Right atrium auricular region (tissue), 2 donors: ENCODE measurements around the gene NLRC3. TPM values are rescaled to one million over a fixed set of nuclear protein-coding genes. Genes with fewer than 3 reads are reported as not detected.
A peak's percentile ranks its signal among the peaks of the same experiment; 100 is the strongest.

Source experiments
- DNase-seq: peaks from one replicate; pipeline ENCODE4 v3.0.0-alpha.2; 2019; ENCODE audit warnings: low spot score
- H3K27ac ChIP-seq, 2 donors: fragments of 200-600 bp; sonication (generic); 1 replicate in 1 of 2; 2 replicates in 1 of 2; pipeline ENCODE4 v1.5.1; 2016 to 2019
- H3K27me3 ChIP-seq, 2 donors: fragments of 200-600 bp; sonication (generic); one replicate each; pipeline versions ENCODE4 v1.5.1 to v1.6.0; 2017 to 2019
- H3K36me3 ChIP-seq: fragments of 200-600 bp; sonication (generic); one replicate; pipeline ENCODE4 v1.5.1; 2016
- H3K4me1 ChIP-seq, 2 donors: fragments of 200-600 bp; sonication (generic); one replicate each; pipeline versions ENCODE4 v1.5.1 to v1.6.0; 2017 to 2019
- H3K4me3 ChIP-seq, 2 donors: fragments of 200-600 bp; sonication (generic); 1 replicate in 1 of 2; 2 replicates in 1 of 2; pipeline ENCODE4 v1.5.1; 2017 to 2019; ENCODE audit warnings: mild to moderate bottlenecking in 1 of 2, moderate library complexity in 1 of 2
- H3K9me3 ChIP-seq, 2 donors: fragments of 200-600 bp; sonication (generic); one replicate each; pipeline ENCODE4 v1.5.1; 2019
- CTCF ChIP-seq, 2 donors: fragments of 200-600 bp; sonication (generic); IDR thresholded peaks; one replicate each; pipeline ENCODE4 v1.5.1; 2019; ENCODE audit warnings: antibody characterized with exemption in 2 of 2
- total RNA-seq, 2 donors: library from RNA; depleted of rRNA; stranded (reverse); fragments of >200 nt; gene quantifications; one replicate each; pipeline ENCODE4 v1.1.0, GENCODE V29; 2016

The NLRC3 gene, protein sequence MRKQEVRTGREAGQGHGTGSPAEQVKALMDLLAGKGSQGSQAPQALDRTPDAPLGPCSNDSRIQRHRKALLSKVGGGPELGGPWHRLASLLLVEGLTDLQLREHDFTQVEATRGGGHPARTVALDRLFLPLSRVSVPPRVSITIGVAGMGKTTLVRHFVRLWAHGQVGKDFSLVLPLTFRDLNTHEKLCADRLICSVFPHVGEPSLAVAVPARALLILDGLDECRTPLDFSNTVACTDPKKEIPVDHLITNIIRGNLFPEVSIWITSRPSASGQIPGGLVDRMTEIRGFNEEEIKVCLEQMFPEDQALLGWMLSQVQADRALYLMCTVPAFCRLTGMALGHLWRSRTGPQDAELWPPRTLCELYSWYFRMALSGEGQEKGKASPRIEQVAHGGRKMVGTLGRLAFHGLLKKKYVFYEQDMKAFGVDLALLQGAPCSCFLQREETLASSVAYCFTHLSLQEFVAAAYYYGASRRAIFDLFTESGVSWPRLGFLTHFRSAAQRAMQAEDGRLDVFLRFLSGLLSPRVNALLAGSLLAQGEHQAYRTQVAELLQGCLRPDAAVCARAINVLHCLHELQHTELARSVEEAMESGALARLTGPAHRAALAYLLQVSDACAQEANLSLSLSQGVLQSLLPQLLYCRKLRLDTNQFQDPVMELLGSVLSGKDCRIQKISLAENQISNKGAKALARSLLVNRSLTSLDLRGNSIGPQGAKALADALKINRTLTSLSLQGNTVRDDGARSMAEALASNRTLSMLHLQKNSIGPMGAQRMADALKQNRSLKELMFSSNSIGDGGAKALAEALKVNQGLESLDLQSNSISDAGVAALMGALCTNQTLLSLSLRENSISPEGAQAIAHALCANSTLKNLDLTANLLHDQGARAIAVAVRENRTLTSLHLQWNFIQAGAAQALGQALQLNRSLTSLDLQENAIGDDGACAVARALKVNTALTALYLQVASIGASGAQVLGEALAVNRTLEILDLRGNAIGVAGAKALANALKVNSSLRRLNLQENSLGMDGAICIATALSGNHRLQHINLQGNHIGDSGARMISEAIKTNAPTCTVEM
- total RNA-seq = 1 to 10 TPM in 1 of 2 donors, under 1 TPM in 1; 0.85 to 1.1 TPM

- H3K36me3 ChIP-seq = no peaks in the 10 kb centered on the region
- no peak within 1 kb of the TSS for H3K27ac ChIP-seq
- DNase-seq = no peak
- H3K9me3 ChIP-seq = no peaks in the 10 kb centered on the region
- H3K27me3 ChIP-seq = no peaks in the 10 kb centered on the region
- H3K4me1 ChIP-seq = peaks cover 0 to 9% of the 10 kb centered on the region in 2 donors
- H3K4me3 ChIP-seq = peak within 1 kb of the TSS in 1 of 2 donors; percentile 21
- TF ChIP-seq CTCF (IDR thresholded peaks at IDR 0.05) = no peak
Observed at GRCh38 chr16:3577302-3577752, at the start of gene NLRC3. Gene NLRC3, minus strand, starts transcription at chr16:3577403. Its CDS starts 12,367 bp downstream, at chr16:3565036.

DNA sequence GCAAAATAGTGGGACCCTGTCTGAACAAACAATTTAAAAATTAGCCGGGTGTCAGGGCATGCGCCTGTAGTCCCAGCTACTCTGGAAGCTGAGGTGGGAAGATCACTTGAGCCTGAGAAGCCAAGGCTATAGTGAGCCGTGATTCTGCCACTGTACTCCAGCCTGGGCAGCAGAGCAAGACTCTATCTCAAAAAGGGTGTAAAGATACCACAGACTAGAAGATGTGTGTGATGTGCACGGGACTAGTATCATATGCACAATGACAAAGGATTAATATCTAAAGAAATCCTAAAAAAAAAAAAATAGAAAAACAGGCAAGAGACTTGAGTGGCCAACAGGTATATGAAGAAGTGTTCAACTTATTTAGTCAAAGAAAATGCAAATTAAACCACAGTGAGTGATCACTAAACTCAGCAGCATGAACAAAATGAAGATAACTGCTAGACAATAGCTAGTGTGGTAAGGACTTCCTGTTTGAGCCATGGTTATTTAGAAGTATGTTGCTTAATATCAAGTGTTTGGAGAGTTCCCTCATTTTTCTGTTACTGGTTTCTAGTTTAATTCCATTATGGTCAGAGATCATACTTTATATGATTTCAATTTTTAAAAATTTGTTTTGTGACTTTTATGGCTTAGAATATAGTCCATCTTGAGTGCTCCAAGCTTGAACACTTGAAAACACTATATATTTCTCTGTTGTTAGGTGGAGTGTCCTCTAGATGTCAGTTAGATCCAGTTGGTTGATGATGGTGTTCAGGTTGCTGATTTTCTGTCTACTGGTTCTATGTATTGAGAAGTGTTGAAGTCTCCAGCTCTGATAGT lies 48.9 kb upstream of the NLRC3 start:
- Histone ChIP-seq H3K27me3 (no peaks in the 10 kb centered on the region), H3K9me3 (no peaks in the 10 kb centered on the region), H3K36me3 (no peaks in the 10 kb centered on the region), H3K4me1 (no peaks in the 10 kb centered on the region), H3K4me3 (no peak overlapping the region), H3K27ac (no peak overlapping the region)
- no peak for TF ChIP-seq CTCF (IDR thresholded peaks at IDR 0.05)
- no peak for DNase-seq

- Histone ChIP-seq H3K9me3 (no peaks in the 10 kb centered on the region), H3K4me3 (no peak overlapping the region), H3K27ac (no peak overlapping the region), H3K4me1 (no peaks in the 10 kb centered on the region), H3K36me3 (no peaks in the 10 kb centered on the region), H3K27me3 (no peaks in the 10 kb centered on the region)
- TF ChIP-seq CTCF (IDR thresholded peaks at IDR 0.05) = no peak
- DNase-seq = no peak
Observed at GRCh38 chr16:3625331-3625730, 48.1 kb upstream of the NLRC3 start.

DNA sequence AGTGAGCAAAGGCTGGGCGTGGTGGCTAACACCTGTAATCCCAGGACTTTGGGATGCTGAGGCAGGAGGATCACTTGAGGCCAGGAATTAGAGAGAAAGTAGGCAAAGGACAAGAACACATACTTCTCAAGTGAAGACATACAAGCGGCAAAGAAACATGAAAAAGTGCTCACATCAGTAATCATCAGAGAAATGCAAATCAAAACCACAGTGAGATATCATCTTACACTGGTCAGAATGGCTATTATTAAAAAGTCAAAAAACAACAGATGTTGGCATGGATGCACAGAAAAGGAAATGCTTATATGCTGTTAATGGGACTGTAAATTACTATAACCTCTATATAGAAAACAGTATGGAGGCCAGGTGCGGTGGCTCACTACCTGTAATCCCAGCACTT lies 46.4 kb upstream of the NLRC3 start:
- no peaks in the 10 kb centered on the region for H3K36me3 ChIP-seq
- no peak overlapping the region for H3K27ac ChIP-seq
- H3K9me3 ChIP-seq = no peaks in the 10 kb centered on the region
- no peak overlapping the region for H3K4me3 ChIP-seq
- H3K27me3 ChIP-seq = no peaks in the 10 kb centered on the region
- no peak for DNase-seq
- TF ChIP-seq CTCF (IDR thresholded peaks at IDR 0.05) = no peak
- no peaks in the 10 kb centered on the region for H3K4me1 ChIP-seq

DNA sequence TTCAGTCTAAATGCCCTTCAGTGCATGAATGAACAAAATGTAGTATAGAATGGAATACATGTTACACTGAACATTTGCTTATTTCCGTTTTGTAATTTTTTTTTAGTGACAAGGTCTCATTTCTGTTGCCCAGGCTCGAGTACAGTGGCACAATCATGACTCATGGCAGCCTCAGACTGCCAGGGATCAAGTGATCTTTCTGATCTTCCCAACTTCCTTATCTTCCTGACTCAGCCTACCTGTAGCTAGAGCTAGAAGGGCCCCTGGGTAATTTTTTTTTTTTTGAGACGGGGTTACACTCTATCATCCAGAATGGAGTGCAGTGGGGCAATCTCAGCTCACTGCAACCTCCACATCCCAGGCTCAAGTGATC lies 41.6 kb upstream of the NLRC3 start:
- TF ChIP-seq CTCF (IDR thresholded peaks at IDR 0.05) = no peak
- no peaks in the 10 kb centered on the region for H3K4me1 ChIP-seq
- no peaks in the 10 kb centered on the region for H3K9me3 ChIP-seq

More for the DNA sequence above, 41.6 kb upstream of the NLRC3 start:
- H3K27ac ChIP-seq = no peak overlapping the region
- DNase-seq = no peak
- no peak overlapping the region for H3K4me3 ChIP-seq
- H3K36me3 ChIP-seq = no peaks in the 10 kb centered on the region
- no peaks in the 10 kb centered on the region for H3K27me3 ChIP-seq
